Mesothelial cell of epicardium (in vitro differentiated cells): ENCODE results near the gene TRIM63. TPM values are rescaled to one million over a fixed set of nuclear protein-coding genes. Genes with fewer than 3 reads are reported as not detected.

Experiments
- DNase-seq, 2 experiments: peaks; one replicate each; pipeline ENCODE4 v3.0.0; 2021; ENCODE audit warnings: low spot score in 2 of 2; ENCODE audit not compliant: unreplicated experiment in 2 of 2
- H3K27ac Mint-ChIP-seq: 2 replicates; pipeline ENCODE4 v1.8.0; 2021; ENCODE audit warnings: mixed read lengths
- H3K27me3 Mint-ChIP-seq: 2 replicates; pipeline ENCODE4 v1.8.0; 2021; ENCODE audit warnings: low read depth, mixed read lengths
- H3K36me3 Mint-ChIP-seq: 2 replicates; pipeline ENCODE4 v1.8.0; 2021; ENCODE audit warnings: mixed read lengths
- H3K4me1 Mint-ChIP-seq: 2 replicates; pipeline ENCODE4 v1.8.0; 2021; ENCODE audit warnings: mixed read lengths
- H3K4me3 Mint-ChIP-seq: 2 replicates; pipeline ENCODE4 v1.8.0; 2021; ENCODE audit warnings: mild to moderate bottlenecking, moderate library complexity, mixed read lengths
- H3K9me3 Mint-ChIP-seq: 2 replicates; pipeline ENCODE4 v1.8.0; 2021; ENCODE audit warnings: mixed read lengths
- total RNA-seq: library from RNA; stranded (reverse); gene quantifications from 3 replicates; pipeline ENCODE4 v1.2.1, GENCODE V29; 2021
- TF ChIP-seq, protein P1 (sequence below): fragments of 200-600 bp; sonication (generic); IDR thresholded peaks from one replicate; pipeline ENCODE4 v1.5.0; 2021; ENCODE audit warnings: antibody characterized with exemption; ENCODE audit not compliant: unreplicated experiment

Gene TRIM63
- total RNA-seq, 1 donor from 2014 or later: 1.9 TPM

- TF ChIP-seq, protein P1, sequence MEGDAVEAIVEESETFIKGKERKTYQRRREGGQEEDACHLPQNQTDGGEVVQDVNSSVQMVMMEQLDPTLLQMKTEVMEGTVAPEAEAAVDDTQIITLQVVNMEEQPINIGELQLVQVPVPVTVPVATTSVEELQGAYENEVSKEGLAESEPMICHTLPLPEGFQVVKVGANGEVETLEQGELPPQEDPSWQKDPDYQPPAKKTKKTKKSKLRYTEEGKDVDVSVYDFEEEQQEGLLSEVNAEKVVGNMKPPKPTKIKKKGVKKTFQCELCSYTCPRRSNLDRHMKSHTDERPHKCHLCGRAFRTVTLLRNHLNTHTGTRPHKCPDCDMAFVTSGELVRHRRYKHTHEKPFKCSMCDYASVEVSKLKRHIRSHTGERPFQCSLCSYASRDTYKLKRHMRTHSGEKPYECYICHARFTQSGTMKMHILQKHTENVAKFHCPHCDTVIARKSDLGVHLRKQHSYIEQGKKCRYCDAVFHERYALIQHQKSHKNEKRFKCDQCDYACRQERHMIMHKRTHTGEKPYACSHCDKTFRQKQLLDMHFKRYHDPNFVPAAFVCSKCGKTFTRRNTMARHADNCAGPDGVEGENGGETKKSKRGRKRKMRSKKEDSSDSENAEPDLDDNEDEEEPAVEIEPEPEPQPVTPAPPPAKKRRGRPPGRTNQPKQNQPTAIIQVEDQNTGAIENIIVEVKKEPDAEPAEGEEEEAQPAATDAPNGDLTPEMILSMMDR: no peak
- Mint-ChIP-seq H3K36me3 (no peaks in the 10 kb centered on the region), H3K27ac (no peak overlapping the region), H3K4me3 (no peak overlapping the region), H3K27me3 (peaks cover 14% of the 10 kb centered on the region), H3K9me3 (no peaks in the 10 kb centered on the region), H3K4me1 (peaks cover 15% of the 10 kb centered on the region)
- no peak for DNase-seq
Observed at GRCh38 chr1:26038904-26039303, 28.5 kb downstream of the TRIM63 start.

DNA sequence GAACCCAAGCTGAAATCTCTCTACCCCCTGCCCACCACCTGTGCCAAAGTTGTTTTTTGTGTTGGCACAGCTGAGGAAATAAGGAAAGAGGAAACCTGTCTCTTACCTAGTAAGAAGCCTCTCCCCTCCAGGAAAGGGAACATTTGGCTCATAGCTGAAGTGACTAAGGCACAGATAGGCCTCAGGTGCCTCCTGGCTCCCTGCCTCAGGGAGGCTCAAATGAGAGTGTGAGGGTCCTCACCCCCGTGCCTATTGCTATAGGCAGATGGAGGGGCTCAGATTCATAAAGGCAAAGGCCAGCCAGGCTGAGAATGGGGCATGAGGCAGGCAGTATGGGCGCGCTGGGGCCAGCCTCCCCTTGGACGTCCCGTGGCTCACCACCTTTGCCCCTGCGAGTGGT is 29.0 kb downstream of the TRIM63 start:
- Mint-ChIP-seq H3K36me3 (no peaks in the 10 kb centered on the region), H3K27me3 (peaks cover 10% of the 10 kb centered on the region), H3K9me3 (no peaks in the 10 kb centered on the region), H3K4me1 (peaks cover 12% of the 10 kb centered on the region), H3K27ac (no peak overlapping the region), H3K4me3 (no peak overlapping the region)
- DNase-seq: no peak
- TF ChIP-seq, protein P1: no peak

DNA sequence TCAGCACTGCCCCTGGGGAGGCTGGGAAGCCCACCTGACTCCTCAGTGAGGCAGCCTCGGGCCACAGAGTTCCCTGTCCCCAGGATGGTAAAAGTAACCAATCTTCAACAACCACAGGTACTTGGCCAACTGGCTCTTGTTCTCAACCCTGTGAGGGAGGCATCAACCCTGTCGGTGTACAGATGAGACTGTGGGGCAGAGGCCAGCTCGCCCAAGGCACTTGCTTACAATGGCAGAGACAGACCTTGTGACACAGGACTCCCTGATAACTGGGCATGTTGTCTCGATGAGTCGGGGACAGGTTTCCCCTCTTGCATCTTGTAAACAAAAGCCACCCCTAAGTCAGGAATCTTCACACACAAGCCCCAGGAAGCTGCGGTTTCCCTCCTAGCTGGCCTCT is 29.5 kb downstream of the TRIM63 start:
- peaks cover 5% of the 10 kb centered on the region for H3K27me3 Mint-ChIP-seq
- no peak overlapping the region for H3K4me3 Mint-ChIP-seq
- peaks cover 12% of the 10 kb centered on the region for H3K4me1 Mint-ChIP-seq
- H3K9me3 Mint-ChIP-seq: no peaks in the 10 kb centered on the region
- no peak overlapping the region for H3K27ac Mint-ChIP-seq
- H3K36me3 Mint-ChIP-seq: no peaks in the 10 kb centered on the region
- TF ChIP-seq, protein P1: no peak
- no peak for DNase-seq

DNA sequence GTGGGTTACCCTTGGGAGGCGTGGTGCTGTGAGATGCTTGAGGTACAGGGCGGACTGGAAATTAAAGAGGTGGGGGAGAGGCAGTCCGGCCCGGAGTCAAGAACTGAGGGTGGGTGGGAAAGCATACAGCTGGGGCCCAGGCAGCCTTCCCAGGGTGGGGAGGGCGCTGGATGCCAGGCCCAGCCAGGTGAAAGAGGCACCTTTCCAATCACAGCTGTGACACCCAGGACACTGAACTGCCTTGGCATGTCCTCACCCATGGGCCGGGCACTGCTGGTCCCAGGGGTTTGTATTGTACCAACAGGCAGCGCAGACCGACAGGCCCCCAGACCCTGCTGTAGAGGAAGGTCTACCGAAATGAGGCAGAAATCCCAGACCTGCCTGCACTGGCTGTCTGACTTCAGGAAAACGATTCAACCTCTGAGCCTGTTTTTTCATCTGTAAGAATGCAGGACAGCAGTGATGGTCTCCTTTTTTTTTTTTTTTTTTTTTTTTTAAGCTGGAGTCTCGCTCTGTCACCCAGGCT is 30.6 kb downstream of the TRIM63 start:
- Mint-ChIP-seq H3K9me3 (no peaks in the 10 kb centered on the region), H3K4me1 (peaks cover 15% of the 10 kb centered on the region), H3K27ac (peak overlapping the region; percentile 28), H3K27me3 (peaks cover 2% of the 10 kb centered on the region), H3K36me3 (no peaks in the 10 kb centered on the region), H3K4me3 (peak overlapping the region; percentile 94)
- DNase-seq: no peak
- TF ChIP-seq, protein P1: no peak

DNA sequence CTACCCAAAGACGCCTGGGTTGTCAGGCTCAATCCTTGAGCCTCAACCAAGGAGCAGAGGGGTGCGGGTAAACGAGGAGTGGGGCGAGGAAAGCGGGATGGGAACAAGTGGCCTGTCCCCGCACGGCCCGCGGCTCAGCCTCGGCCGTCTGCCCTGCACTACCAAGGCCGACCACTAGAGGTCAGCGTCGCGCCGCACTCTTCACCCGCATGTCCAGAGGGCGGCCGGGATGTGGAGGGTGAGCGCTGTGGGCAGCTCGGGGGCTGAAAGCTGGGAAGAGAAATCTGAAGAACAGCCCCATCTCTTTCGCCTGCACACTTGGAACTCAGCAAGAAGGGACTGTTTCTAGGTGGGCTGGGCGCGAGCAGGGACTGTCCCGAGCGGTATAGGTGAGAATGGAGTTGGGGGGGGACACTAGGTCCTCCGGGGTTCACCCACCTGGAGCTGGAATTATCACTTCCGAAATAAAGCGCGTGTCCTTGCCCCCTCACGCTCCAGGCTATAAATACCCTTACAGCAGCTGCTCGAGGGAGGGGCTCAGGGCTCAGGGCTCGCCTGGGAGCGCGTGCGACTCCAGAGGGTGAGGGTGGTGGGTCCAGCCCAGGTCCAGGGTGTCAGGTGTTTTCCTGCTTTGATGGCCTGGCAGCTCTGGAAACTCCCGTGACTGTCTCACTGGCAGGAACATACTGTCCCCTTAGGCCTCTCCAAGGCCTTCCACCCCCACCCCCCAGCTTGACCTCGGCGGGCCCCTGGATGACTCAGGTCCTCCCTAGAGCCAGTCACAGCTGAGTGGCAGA is 31.3 kb downstream of the TRIM63 start:
- Mint-ChIP-seq H3K4me1 (peaks cover 18% of the 10 kb centered on the region), H3K27ac (peak overlapping the region; percentile 96), H3K27me3 (peaks cover 2% of the 10 kb centered on the region), H3K36me3 (no peaks in the 10 kb centered on the region), H3K9me3 (no peaks in the 10 kb centered on the region), H3K4me3 (peak overlapping the region; percentile 94)
- TF ChIP-seq, protein P1: peak; percentile 100
- peak; percentile 74 to 96 for DNase-seq
